ENCODE results near the gene C5orf24.

DNA sequence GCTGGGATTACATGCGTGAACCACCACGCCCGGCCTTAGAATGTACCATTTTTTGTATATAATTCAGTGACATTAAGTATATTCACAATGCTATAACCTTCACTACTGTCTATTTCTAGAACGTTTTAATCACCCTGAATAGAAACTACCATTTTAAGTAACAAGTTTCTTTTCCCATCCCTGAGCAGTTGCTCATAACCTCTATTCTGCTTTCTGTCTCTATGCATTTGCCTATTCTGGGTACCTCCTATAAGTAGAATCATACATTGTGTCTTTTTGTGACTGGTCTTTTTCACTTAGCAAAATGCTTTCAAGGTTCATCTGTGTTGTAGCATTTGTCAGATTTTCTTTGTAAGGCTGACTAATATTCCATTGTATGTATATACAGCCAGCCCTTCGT, 47.3 kb upstream of the C5orf24 start:
- TF ChIP-seq EZH2 (IDR thresholded peaks at IDR 0.05; ENCODE audit: insufficient read depth, poor library complexity, severe bottlenecking) = no peak
- no peak for TF ChIP-seq EZH2phosphoT487 (IDR thresholded peaks at IDR 0.05; ENCODE audit: insufficient read depth, low read depth)
